LNCAP (cell line): Measurements from ENCODE around the gene YAE1.

Experiments
- TF ChIP-seq, protein P1 (sequence below): fragments of 450-650 bp; IDR thresholded peaks from 2 replicates; pipeline ENCODE4 v1.5.1; 2017; ENCODE audit warnings: mild to moderate bottlenecking

YAE1 gene

DNA sequence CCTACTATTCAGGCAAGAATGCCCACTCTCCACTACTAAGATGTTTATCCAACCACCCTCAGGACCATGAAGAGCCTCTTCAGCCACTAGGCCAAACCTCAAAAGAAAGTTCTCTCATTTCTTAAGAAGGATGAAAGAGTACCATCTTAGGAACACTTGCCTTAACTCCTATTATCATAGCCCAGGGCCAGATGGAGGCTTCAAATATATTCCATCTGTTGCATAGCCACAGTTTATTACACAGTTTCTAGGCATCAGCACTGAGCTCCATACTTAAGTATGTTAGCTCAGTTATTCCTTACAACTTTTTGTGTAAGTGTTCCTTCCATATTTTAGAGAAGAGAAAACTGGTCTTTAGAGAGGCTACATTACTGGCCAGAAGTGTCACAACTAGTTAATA is 37.4 kb upstream of the YAE1 start:
- TF ChIP-seq, protein P1, sequence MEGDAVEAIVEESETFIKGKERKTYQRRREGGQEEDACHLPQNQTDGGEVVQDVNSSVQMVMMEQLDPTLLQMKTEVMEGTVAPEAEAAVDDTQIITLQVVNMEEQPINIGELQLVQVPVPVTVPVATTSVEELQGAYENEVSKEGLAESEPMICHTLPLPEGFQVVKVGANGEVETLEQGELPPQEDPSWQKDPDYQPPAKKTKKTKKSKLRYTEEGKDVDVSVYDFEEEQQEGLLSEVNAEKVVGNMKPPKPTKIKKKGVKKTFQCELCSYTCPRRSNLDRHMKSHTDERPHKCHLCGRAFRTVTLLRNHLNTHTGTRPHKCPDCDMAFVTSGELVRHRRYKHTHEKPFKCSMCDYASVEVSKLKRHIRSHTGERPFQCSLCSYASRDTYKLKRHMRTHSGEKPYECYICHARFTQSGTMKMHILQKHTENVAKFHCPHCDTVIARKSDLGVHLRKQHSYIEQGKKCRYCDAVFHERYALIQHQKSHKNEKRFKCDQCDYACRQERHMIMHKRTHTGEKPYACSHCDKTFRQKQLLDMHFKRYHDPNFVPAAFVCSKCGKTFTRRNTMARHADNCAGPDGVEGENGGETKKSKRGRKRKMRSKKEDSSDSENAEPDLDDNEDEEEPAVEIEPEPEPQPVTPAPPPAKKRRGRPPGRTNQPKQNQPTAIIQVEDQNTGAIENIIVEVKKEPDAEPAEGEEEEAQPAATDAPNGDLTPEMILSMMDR, result no peak

DNA sequence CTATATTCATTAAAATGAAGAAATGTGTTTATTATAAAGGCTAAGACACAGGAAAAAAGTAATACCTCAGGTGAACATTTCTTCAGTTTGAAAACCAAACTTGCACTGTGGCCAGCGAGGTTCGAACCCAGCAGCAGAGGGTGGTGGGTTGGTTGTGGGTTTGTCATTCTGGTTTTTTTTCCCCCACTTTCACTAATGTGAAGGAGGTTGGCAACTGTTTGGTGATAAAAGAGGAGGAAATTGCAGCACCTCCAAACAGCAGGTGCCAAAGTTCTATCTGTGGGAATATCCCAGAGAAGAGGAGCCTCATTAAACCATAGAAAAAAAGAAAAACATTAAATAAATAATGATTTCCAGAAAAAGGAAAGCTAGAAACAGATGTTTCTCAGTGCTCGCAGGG is 36.6 kb upstream of the YAE1 start:
- TF ChIP-seq, protein P1, result no peak

DNA sequence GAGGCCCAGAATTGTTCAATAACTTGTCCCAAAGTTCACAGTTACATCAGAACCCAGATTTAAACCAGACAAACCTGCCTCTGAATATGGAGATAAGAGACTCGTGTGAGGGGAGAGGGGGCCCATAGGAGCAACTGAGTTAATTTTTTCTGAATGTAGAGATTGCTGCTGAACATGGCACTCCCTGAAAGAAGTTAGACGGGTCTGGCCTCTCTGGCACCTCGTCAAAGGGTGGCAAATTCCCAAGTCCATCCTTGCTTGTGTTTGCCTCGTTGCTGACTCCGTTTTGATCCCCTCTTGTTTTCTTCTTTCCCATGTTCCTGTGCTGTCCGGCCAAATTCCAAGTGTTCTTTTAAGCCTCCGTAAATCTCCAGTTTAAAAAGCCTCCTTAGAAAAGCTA is 35.2 kb upstream of the YAE1 start:
- TF ChIP-seq, protein P1, result no peak

DNA sequence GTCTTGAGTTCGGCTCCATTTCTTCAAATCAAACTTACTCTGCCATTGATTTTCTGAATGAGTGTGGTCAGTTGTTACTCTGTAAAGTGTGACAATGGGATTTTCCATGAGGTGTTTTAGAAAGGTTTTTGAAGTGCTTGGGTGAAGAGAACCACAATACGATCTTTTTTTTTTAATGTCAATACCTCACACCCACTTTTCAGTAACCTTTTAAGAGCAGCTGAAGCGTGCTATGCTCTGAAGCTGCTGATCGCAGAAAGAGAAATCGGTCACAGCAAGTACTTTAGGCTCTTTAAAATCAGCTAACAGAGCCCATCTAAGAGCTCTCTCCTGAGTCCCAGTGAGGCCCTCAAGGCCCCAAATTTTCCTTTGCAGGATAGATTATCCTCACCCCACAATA is 34.4 kb upstream of the YAE1 start:
- TF ChIP-seq, protein P1, result no peak

DNA sequence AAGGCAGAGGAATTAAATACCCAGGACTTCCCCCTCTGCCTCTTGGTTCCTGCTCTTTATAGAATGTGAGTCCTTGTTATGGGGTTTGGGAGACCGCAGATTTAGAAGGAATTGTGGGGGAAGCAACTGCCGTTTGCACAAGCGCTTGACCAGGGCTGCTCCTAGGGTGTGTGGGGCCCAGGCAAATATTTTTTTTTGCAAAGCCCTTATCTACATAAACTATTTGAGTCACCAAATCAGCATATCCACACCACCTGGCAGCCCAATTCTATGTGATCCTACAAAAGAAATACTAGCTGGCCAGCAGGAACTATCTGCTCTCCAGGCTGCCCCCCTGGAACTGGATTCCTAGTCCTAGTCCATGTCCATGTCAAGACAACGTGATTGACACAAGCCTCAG is 33.4 kb upstream of the YAE1 start:
- TF ChIP-seq, protein P1, result no peak

DNA sequence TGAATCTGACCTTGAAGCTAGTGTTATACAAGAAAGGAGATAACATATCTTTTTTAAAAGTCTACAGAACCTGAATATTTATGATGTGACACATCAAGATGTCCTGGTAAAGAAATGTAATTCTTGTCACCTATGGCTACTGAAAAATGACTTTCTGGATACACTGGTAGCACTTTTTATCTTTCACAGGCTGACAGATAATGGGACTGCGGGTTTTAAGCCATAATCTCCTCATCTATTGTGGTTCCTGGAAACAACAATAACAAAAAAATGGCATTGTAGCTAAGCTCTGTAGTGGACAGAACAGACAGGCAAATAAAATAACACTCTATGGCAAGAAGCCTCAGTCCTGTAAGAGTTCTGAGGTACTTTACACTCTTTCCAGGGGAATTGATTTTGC is 31.6 kb upstream of the YAE1 start:
- TF ChIP-seq, protein P1, result no peak

DNA sequence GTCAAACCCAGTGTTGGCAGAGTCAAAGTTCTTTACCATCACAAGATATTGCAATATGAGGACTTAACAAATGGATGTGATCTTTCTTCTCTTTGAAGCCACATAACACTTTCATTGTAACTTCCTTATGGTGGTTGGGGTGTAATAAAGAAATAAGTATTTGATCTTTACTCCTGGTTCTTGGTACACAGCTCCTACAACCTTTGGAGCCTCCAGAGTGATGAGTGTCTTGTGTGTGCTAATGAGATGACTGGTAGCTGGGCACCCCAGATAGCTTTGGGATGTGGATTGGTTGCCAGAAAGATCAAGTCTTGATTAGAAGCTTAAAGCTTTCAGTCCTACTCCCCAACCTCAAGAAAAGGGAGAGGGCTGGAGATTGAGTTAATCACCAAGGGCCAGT is 31.1 kb upstream of the YAE1 start:
- TF ChIP-seq, protein P1, result no peak

DNA sequence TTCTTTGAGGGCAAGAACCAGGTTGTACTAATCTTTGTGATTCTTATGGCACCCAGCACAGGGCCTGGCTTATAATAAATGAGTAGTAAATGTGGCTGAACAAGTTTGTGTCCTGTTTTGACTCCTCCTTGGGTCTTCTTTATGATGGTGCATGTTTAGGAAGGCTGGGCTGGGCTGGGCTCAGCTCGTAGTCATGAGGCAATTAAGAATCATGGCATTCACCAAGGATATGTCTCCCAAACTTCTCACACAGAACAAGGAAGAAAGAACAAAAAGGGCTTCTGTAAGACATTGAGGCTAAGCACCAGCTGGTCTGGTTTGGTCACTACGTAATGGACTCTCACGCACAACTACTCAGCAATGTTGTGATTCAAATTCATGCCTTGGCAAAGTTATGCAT is 30.5 kb upstream of the YAE1 start:
- TF ChIP-seq, protein P1, result no peak
